GM19324 (cell line): Measurements from ENCODE around the gene FOXO1.

Experiments
- ATAC-seq: cut with Tn5 transposase; IDR thresholded peaks from one replicate; pipeline ENCODE4 v1.9.1; 2021; ENCODE audit warnings: mild to moderate bottlenecking, moderate library complexity; ENCODE audit not compliant: unreplicated experiment, low FRiP score

The FOXO1 gene

DNA sequence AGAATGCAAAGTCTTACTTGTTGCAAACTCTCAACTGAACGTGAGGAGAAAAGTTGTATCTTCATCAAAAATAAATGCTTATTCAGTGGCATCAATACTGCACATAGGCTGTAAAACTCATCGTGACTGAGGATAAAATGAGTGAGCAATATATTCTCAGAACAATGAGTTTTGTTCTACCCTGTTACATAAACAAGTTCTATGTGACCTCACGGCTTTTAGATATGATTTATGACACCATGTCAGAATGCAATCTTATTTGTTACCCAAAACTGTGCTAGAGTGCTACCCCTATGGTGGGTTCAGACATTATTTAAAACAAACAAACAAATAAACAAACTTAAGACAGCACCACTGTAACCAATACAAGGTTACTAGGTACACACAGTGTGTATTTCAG is 55.4 kb downstream of the FOXO1 start:
- no peak for ATAC-seq

- ATAC-seq = no peak
These were observed 56.3 kb downstream of the FOXO1 start for GRCh38 chr13:40609972-40610726.

GRCh38 chr13:40608308-40608707 is 58.1 kb downstream of the FOXO1 start:
- ATAC-seq = no peak

- no peak for ATAC-seq
These were observed 60.9 kb downstream of the FOXO1 start for GRCh38 chr13:40605573-40605972.

GRCh38 chr13:40604135-40604534 is 62.3 kb downstream of the FOXO1 start:
- no peak for ATAC-seq

- no peak for ATAC-seq
These were observed 66.2 kb downstream of the FOXO1 start for GRCh38 chr13:40600149-40600751.

GRCh38 chr13:40599747-40600146 is 66.7 kb downstream of the FOXO1 start:
- no peak for ATAC-seq

- no peak for ATAC-seq
These were observed 67.3 kb downstream of the FOXO1 start for GRCh38 chr13:40599124-40599523.

- ATAC-seq = no peak
These were observed 67.9 kb downstream of the FOXO1 start for GRCh38 chr13:40598569-40598968.

GRCh38 chr13:40597735-40598365 is 68.6 kb downstream of the FOXO1 start:
- ATAC-seq = no peak

- no peak for ATAC-seq
These were observed 70.0 kb downstream of the FOXO1 start for GRCh38 chr13:40596484-40596883.

DNA sequence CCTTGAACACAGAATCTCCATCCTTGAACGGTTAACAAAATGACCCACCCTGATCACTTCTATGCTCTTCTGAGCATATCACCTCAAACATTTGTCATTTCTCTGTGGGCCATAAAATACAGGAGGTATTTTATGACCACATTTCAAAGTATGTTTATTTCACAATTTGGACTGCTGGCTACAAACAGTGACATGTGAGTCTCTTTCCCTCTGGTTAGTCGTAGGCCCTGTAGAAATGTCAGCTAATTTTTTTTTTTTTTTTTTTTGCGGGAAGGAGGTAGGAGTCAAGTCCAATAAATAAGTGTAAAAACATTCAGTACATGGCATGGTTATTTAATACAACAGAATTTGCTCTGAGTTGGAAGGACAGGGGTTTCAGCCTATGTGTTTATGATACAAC is 70.7 kb downstream of the FOXO1 start:
- ATAC-seq = no peak

- ATAC-seq = no peak
These were observed 74.4 kb downstream of the FOXO1 start for GRCh38 chr13:40592035-40592434.

DNA sequence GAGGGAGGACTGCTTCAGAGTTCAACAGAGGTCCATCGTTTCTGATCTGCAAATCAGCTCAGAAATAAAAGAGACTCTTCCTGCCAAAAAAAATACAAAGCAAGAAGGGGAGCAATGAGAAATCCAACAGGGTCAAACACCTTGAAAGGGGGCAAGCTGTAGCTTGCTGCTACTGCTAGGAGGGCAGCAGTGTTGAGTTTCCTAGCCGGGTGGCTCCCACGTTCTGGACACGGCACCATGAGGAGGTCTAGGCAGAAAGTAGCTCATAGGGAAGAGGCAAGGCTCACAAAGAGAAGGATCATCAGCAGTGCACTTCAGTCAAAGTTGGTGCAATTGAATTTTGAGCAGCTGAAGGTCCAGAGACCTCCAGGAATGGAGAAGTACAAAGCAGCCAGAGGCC is 75.3 kb downstream of the FOXO1 start:
- no peak for ATAC-seq

DNA sequence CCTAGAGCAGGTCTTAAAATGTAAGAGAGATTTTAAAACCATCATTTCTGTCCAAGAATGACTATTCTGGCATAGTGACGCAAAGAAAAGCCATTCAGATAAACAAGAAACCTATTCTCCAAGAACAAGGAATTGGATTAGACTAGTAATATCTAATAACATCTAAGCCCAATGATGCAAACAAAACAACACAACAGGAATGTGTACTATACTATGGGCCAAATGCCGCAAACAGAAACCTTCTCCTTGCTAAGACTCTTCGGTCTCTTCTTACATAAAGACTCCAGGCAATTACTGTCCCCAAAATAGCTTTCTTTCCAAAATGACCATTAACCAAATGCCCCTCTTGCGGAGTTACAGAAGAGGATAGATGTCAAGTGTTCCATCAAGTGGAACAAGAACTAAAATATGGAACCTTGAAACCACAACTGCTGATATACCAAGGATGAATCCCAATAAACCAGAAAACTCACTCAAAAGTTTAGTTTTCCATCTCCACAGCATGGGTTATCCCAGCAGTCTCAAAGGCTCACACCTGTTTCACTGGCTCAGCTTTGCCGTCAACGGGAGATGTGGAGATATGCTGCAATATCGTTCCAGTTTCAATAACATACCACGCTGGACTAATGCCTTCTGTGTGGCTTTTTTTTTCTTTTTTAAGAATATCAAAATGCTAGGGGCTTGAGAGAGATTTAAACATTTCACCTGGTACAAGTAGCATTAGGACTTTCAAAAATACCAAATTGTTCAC is 76.2 kb downstream of the FOXO1 start:
- peak; percentile 11 for ATAC-seq

DNA sequence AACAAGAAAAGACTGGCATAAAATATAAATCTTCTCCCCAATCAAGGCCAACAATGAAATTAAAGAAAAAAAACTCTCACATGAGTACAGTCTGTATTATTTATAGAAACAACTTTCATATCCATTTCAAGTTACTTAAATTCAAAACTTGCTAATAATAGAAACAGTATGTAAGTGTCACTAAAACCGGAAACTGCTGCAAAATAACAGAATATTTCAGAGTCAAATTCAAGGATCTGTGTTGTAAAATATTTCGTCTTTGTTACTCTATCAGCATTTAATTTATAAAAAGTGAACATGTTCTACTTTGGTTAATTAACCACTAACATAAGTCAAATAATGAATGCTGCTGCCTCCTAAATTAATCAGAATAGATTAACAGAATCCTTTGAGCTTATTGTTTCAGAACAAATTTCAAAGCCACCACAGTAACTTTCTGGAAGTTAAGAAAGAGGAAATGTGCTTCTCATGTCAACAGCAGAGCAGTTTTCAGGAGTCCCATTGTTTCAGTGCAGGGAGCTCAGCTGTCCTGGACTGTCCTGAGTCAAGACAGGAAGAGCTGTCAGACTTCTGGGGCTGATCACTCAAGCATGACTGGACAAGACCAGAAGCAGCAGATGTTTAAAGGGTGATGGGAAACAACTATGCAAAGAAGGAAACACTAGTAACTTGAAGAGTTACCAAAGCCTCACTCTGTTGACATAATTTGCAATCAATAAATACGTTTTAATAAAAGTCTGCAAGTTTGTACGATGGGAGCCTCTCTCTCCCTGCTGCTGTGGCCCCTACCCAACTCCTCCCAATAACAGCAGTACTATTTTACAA is 76.9 kb downstream of the FOXO1 start:
- peak; percentile 91 for ATAC-seq

GRCh38 chr13:40588101-40588500 is 78.3 kb downstream of the FOXO1 start:
- ATAC-seq = no peak

GRCh38 chr13:40586886-40587565 is 79.4 kb downstream of the FOXO1 start:
- no peak for ATAC-seq

DNA sequence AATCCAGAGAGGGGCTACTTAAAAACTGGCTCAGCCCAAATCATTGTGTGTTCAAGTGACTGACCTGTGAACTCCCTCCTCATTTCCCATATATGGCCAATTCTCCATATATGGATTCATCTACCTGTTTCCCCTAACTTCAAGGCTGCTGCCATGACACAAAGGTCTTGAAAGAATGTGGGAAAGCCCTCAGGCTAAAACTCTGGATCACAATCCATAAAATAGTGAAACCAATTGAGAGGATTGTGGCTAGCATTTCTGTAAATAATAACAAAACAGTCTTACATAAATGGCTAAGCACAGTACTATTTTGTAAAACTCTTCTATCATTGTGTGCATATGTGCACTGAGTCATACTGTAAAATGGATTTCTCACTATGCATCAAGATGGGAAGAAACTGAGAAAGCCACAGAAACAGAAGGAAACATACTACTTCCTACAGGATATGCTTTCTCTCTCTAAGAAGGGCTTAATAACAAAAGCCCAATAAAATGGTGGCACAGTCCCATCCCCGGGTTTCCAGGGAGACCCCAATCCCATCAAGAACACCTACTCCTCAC is 80.5 kb downstream of the FOXO1 start:
- ATAC-seq = no peak
